C4-2B (cell line): ENCODE measurements around the gene PPP1R14D.

Source experiments
- CTCF ChIP-seq: fragments of 450-650 bp; conservative IDR thresholded peaks from 2 replicates; pipeline ENCODE4 v1.5.1; 2017; ENCODE audit warnings: mild to moderate bottlenecking
- ZFX ChIP-seq: fragments of 450-650 bp; IDR thresholded peaks from 2 replicates; pipeline ENCODE4 v1.6.1; 2017

- TF ChIP-seq CTCF: no peak
- no peak for TF ChIP-seq ZFX
Observed at GRCh38 chr15:40829115-40829514, 607 bp upstream of the PPP1R14D start.
